Left lobe of liver (tissue), 2 donors: ENCODE measurements around the gene GJA3. TPM values are rescaled to one million over a fixed set of nuclear protein-coding genes. Genes with fewer than 3 reads are reported as not detected.

ENCODE experiments used
- ATAC-seq: fragments of 200-7000 bp; cut with Tn5 transposase; one replicate; pipeline ENCODE4 v1.9.1; 2020; ENCODE audit warnings: mild to moderate bottlenecking, moderate library complexity
- DNase-seq: peaks from one replicate; pipeline ENCODE4 v3.0.0-alpha.2; 2020; ENCODE audit warnings: low spot score
- total RNA-seq: library from RNA; stranded (reverse); gene quantifications from one replicate; pipeline ENCODE4 v1.2.1, GENCODE V29; 2021
- donor health status: DM: no; HTN: no; CAD: no; lungs with moderate emphysema.
- donor health status: DM: no; HTN: yes; CAD: no.

GJA3 gene
- total RNA-seq, 1 donor from 2014 or later = 0.03 TPM

GRCh38 chr13:20185366-20186056 is 24.7 kb upstream of the GJA3 start:
- ATAC-seq = no peak

GRCh38 chr13:20182231-20182846 is 21.5 kb upstream of the GJA3 start:
- no peak for DNase-seq
- ATAC-seq = peak; percentile 96

More at GRCh38 chr13:20185366-20186056, 24.7 kb upstream of the GJA3 start:
- DNase-seq = no peak

GRCh38 chr13:20181188-20181587 is 20.3 kb upstream of the GJA3 start:
- ATAC-seq (no peak), DNase-seq (no peak)

GRCh38 chr13:20178156-20178555 is 17.3 kb upstream of the GJA3 start:
- no peak for DNase-seq
- no peak for ATAC-seq

GRCh38 chr13:20177049-20177831 is 16.4 kb upstream of the GJA3 start:
- ATAC-seq = peak; percentile 22
- no peak for DNase-seq

- peak; percentile 81 for ATAC-seq
- DNase-seq = no peak
These were observed 15.2 kb upstream of the GJA3 start for GRCh38 chr13:20175907-20176652.

GRCh38 chr13:20175406-20175794 is 14.5 kb upstream of the GJA3 start:
- ATAC-seq = no peak
- DNase-seq = no peak

GRCh38 chr13:20174656-20175405 is 14.0 kb upstream of the GJA3 start:
- no peak for ATAC-seq
- DNase-seq = no peak

GRCh38 chr13:20173116-20173746 is 12.4 kb upstream of the GJA3 start:
- DNase-seq (no peak), ATAC-seq (no peak)

- no peak for DNase-seq
- no peak for ATAC-seq
These were observed 10.5 kb upstream of the GJA3 start for GRCh38 chr13:20171364-20171763.

GRCh38 chr13:20170921-20171320 is 10.1 kb upstream of the GJA3 start:
- no peak for DNase-seq
- ATAC-seq = no peak

GRCh38 chr13:20168396-20168795 is 7.5 kb upstream of the GJA3 start:
- DNase-seq (no peak), ATAC-seq (peak; percentile 71)

GRCh38 chr13:20165417-20166257 is 4.8 kb upstream of the GJA3 start:
- ATAC-seq (no peak), DNase-seq (no peak)

- ATAC-seq (no peak), DNase-seq (no peak)
These were observed 1.1 kb upstream of the GJA3 start for GRCh38 chr13:20161951-20162300.

GRCh38 chr13:20161275-20161950 is 561 bp upstream of the GJA3 start:
- ATAC-seq (peak; percentile 8), DNase-seq (no peak)

GRCh38 chr13:20159646-20160305 is 1.1 kb downstream of the GJA3 start:
- no peak for DNase-seq
- no peak for ATAC-seq

- ATAC-seq = no peak
- DNase-seq = no peak
These were observed 3.6 kb downstream of the GJA3 start for GRCh38 chr13:20157151-20157796.

GRCh38 chr13:20156702-20157101 is 4.2 kb downstream of the GJA3 start:
- ATAC-seq (no peak), DNase-seq (no peak)
